NCI-H1694 (cell line): ENCODE measurements around the gene SMYD3.

Experiments
- DNase-seq: peaks from one replicate; lab custom pipeline; 2025; lab: John Stamatoyannopoulos, UW

SMYD3 gene

DNA sequence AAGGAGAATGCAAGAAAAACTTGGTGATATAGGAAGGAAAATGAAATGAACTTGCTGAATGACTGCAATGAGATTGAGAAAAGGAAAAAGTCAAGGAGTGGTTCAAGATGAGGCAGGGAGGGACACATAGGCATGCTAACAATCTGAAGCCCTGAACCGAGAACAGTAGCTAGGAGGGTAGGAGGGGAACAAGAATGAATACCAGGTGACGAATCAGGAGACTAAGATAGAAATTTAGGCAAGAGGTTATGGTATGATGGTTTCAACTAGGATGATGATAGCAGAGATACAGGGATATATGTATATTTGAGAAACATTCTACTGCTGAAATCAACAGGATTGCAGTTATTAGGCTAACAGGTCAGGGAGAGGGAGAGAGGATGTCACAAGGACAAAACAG, 44.1 kb downstream of the SMYD3 start:
- DNase-seq: no peak

DNA sequence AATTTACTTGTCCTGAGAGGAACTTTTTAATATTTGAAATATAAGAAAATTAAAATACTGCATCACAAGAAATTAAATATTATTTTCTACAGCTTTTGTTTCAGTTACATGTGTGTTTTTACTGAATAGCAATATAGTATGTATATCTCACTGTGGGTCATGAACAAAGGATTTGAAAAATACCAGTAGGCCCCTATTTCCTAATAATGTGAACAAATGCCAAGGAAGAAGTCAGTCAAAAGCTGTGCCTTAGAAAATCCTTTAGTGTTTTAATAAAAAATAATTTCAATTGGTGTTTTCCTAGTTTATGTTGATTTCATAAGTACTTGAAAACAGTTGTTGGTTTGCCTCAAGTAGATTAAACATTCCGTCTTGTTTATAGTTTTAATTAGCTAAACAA, 46.7 kb downstream of the SMYD3 start:
- DNase-seq: no peak

DNA sequence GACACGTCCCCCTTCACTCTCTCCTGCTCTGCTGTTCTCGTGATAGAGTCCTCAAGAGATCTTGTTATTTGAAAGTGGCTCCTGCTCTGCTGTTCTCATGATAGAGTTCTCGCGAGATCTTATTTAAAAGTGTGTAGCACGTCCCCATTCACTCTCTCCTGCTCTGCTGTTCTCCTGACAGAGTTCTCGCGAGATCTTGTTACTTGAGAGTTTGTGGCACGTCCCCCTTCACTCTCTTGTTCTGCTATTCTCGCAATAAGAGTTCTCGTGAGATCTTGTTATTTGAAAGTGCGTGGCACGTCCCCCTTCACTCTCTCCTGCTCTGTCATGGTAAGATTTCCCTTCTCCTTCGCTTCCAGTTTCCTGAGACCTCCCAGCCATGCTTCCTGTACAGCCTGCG, 47.9 kb downstream of the SMYD3 start:
- DNase-seq: no peak

DNA sequence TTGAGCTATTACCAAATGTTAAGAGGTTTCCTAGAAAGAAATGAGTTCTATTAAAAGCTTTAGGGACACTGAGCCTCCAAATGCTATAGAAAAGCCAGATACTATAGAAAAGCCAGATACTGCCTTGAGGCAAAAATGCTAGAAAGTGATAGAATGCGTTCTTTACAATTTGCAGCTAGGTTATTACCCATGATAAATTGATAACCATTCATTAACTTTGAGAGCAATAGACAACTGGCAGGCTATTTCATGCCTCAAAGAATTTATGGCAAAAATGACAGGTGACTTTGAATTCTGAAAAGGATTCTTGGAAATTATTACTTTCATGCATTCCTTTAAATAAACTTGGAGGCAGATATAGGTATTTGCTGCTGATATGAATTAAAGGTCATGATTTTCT, 51.6 kb downstream of the SMYD3 start:
- DNase-seq: no peak

DNA sequence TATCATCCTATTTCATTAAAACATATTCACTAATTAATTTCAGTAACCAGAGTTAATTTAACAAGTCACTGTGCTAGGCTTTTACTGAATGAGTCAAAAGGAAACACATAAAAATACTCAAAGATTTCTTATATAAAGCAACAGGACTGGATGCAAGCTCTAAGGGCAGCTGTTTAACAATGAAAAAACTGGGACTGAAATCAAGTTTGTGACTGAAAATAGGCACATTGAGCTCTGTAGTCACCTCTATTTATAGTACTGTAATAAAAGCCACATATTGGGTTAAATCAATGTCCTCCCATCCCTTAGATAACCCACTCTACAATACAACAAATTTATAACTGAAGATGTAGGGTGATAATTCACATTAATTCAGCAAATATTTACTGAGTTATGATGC, 52.4 kb downstream of the SMYD3 start:
- DNase-seq: peak; percentile 29

DNA sequence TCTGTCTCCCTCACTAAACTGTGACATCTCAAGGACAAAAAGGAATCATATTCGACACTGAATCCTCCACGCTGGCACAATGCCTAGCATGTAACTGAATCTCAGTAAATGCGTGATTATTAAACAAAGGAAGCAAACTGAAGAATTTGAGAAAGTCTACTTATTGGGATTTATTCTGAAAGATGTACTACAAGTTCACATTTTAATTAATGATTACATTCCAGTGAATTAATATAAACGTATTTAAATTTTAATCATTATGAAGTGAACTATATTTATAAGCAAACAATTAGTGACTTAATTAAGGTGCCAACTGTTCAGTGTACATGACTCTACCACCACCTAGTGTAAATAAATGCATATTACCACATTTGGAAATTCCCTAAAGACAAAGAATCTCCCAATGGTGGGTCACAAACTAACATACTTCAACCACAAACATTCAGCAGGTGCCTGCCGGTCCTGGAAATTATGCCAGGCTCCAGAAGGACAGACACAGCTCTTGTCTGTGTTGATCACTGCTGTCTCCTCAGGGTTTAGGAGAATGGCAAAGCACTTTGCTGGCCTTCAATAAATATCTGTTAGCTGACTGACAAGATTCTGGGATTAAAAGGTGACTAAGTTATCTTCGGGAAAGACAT, 56.3 kb downstream of the SMYD3 start:
- peak; percentile 74 for DNase-seq

DNA sequence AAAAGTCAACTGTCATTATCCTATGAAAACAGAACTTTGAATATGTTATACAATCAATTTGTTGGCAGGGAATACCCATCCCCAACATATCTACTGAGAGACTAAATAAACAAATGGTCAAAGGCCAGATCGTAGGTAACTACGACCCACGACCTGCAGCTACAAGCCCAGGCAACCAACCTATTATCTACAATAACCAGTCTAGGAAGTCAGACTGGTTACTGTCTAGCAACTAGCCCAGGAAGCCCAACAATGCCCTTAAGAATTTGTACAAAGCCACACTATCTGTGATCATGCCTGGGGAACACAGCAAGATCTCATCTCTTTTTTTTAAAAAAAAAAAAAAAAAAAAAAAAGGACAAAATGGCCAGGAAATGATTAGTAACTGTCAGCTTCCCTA, 58.7 kb downstream of the SMYD3 start:
- DNase-seq: no peak

DNA sequence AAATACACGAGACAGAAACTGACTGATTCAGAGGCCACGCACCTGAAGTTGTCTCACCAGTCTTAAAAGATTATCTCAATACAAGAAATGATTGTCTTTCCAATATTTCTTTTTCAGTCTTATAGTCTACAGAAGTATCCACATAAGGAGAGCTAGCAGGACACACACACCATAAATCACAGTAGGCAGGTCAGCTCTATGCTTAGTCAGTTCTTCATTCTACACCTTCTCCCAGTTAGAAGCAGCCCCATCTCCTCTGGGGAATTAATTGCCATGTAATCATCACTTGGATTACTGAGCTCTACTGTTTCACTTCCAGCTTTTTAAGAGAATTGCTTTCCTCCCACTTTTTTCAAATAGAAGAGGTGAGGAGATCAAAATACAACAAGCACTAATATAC, 59.6 kb downstream of the SMYD3 start:
- DNase-seq: no peak

DNA sequence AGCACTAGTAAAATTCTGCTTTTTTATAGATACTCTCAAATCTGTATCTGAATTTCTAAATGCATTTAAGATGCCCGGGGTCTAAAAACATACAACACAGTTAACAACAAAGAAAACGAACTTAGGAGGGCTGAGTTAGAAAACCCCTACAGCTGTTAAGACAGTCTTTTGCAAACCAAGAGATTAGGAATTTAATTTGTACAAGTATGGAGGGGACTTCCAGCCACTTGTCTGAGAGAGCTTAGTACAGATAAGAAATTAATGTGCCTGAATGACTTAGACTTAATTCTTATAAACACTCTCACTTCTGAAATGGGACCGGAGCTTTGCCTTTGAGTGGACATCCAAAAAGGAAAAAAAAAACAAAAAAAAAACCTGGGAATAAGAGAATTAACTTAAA, 61.6 kb downstream of the SMYD3 start:
- DNase-seq: no peak

DNA sequence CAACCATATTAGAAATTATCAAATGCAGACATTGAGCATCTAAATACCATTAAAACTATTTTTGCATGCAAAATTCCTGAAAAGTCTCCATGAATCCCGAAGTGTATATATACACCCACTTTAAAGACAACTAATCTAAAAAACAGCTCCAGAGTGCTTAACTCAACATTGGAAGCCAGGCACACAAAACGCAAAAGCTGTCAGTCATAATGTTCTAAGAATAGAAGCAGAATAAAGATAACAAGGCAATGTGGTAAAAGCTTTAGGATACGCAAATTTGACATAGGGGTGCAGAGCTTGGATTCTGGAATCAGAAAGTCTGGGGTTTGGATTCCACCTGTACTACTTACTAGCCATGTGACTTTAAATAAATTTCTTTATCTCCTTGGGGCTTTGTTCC, 62.5 kb downstream of the SMYD3 start:
- DNase-seq: no peak

DNA sequence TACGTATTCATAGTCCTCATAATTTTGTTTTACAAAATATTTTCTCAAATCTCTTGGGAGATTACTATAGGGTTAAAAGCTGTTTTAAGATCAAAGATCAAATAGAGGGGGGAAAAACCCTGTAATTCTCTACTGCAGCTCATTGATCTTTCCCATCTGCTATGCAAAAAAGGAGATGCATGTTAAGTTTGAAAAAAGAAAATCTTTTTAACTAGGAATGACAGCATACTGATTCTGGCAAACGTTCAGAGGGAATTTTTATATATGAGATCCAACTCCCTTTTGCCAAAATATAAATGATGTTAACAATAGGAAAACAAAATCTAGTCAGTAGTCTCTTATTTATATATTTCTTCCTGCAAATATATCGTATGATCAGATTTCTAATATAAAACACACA, 69.1 kb downstream of the SMYD3 start:
- no peak for DNase-seq

DNA sequence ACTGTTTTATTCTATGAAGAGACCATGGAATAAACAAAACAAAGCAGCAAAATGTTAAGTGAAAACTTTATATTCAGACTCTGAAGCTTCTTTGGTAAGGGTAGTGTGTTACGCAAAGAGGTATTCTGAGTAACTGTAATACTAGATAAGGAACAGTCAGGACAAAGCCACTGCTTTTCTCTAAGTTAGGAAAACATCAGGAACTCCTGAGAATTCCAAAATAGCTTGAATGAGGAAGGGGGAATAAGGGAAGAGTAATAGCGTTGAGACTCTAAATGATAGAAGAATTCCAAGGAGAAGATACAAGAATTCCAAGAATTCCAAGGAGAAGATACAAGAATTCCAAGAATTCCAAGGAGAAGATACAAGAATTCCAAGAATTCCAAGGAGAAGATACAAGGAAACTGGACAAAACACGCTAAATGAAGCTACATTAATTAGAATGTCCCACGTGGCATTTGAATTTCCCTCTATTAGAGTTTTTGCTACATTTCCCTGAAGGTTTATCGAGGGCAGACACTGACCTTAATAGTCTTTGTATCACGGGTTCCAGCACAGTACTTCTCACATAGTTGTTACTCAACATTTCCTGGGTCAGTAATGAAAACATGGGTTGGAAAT, 71.5 kb downstream of the SMYD3 start:
- no peak for DNase-seq

DNA sequence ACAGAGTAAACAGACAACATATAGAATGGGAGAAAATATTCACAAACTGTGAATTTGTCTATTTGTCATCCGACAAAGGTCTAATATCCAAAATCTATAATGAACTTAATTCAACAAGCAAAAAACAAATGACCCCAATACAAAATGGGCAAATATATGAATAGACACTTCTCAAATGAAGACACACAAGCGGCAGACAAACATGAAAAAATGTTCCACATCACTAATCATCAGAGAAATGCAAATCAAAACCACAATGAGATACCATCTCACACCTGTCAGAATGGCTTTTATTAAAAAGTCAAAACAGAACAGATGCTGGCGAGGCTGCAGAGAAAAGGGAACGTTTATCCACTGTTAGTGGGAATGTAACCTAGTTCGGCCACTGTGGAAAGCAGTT, 72.7 kb downstream of the SMYD3 start:
- no peak for DNase-seq

DNA sequence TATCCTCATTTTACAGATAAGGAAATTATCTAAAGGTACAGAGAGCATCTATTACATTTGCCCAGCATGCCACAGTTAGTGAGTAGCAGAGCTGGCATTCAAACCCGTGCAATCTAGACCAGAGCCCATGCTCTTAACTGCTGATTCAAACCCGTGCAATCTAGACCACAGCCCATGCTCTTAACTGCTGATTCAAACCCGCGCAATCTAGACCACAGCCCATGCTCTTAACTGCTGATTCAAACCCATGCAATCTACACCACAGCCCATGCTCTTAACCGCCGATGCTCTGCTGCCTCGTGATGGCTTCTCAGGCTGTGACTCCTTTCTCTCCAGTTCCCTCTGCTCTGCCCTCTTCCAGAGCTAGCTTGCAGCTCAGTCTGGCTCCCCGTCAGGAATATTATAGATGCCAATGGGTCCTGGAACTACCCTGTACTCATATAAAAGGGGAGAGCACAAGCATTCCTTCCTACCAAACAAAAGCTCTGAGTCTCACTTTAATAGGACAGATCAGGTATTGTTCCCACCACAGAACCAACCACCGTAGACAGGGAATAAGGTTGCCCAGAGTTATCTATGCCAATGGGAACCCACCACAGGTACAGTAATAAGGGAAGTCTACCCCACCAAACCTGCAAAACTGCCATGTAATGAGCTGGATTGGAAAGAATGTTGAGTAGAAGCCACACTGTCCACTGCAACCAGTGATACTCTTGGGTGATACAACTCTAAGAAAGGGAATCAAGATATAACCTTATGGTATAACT, 78.4 kb downstream of the SMYD3 start:
- DNase-seq: no peak

DNA sequence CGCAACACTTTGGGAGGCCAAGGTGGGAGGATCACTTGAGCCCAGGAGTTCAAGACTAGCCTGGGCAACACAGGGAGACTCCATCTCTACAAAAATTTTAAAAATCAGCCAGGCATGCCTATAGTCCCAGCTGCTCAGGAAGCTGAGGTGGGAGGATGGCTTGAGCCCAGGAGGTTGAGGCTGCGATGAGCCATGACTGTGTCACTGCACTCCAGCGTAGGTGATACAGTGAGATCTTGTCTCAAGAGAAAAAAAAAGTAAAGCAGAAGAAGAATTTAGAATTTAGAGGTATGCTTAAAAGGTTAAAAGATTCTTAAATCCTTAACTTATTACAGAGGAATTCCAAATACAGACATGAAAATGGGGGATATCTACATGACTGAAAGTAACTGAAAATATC, 79.5 kb downstream of the SMYD3 start:
- no peak for DNase-seq

DNA sequence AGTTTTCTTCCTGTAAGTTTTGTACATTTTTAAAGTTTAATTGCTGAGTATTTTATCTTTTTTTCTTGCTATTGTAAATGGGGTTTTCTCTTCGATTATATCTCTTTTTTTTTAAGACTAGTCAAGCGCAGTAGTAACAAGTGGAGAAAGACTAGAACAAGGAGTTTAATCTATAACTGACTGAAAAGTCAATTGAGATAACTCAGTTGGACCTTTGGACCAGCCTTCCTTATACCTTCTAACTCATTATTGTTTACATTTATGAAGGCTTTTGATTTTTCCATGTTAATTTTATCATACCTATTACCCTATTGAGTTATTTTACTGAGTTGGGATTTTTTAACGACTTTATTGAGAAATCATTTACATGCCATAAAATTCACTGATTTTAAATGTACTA, 81.2 kb downstream of the SMYD3 start:
- DNase-seq: no peak

DNA sequence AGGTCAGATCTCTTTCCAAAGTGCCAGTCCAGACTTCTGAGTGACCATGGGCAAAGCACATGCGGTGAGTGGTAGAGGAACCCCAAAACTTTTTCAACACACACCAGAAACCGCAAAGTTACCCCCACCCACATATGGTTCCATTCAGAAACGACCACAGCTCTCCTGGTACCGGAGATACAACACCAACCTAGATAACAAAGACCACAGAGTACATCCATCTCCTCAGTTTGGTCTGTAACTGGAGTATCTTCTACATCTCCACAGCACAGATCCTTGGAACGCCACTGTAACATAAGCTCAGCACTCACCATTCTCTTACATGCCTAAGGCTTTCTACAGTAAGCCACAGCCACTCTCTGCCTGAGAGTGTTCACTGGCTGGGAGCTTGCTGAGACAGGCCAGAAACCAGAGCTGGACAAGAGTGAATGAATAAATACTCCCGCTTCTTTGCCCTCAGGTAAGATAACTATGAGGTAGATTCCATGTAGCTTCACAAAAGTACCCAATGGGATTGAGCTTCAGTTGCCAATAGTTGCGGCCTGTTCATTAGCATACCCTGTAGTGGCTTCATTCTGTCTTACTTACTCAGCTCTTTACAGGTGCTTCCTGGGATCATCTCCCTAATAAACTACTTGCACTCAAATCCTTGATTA, 81.8 kb downstream of the SMYD3 start:
- DNase-seq: no peak

DNA sequence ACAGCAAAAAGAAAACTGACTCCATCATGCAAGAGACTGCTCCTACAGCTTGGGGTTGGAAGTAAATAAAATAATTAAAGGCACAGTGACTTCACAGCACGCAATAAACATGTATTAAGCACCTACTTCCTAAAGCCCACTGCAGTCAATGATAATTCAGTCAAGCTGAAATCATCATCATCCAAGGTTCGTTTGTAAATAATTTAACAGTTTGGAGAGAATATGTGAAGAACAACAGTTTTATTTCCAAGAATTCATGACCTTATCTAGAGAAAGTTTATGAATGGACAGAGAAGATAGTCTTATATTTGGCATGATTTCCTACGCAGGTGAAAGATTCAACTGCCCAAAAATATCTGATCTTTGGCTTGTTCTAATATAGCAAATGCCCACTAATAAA, 86.8 kb downstream of the SMYD3 start:
- no peak for DNase-seq

DNA sequence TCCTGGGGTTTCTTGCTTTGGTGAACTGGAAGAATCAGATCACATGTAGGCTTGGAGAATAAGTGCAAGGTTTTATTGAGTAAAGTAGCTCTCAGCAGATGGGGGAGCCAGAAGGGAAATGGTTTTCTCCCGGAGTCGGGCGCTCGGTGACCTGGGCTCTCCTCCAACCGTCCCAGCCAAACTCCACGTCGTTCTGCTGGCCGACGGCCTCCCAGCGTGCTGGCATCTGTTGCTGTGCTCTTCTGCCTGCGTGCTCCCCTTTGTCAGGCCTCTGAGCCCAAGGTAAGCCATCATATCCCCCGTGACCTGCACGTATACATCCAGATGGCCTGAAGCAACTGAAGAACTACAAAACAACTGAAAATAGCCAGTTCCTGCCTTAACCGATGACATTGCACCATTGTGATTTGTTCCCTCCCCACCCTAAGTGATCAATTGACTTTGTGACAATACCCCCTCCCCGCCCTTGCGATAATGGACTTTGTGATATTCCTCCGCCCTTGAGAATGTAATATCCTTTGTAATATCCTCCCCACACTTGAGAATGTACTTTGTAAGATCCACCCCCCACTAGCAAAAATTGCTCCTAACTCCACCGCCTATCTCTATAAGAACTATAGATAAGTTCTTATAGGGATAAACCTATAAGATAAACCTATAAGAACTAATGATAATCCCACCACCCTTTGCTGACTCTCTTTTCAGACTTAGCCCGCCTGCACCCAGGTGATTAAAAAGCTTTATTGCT, 88.3 kb downstream of the SMYD3 start:
- peak; percentile 97 for DNase-seq

DNA sequence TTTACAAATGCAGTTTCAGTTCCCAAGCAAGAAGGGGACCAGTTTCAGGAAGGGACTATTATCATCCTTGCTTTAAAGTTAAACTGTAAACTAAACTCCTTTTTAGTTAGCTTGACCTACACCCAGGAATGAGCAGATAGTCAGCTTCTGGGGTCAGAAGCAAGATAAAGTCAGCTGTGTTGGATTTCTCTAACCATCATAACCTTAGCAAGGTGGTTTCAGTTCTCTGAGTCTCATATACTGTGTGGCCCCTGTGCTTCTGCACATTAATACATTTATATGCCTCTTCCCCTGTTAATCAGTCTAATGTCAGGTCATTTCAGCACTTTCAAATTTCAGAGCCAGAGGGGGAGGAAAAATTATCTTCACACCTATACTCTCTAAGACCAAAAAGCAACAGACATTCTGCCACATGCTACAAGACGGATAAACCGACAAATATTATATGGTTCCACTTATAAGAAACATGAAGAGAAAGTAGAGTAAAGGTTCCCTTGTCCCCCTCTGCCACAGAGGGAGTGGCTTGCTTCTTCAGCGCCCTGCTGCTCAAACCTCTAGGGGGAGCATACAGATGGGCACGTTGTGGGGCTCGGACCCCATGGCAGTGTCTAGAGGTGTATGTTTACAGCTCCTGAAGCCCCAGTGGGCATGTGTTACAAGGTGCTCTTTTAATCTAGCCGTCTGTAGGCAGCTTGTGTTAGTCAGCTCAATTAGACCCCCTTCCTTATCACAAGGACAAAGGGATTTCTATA, 89.1 kb downstream of the SMYD3 start:
- DNase-seq: peak; percentile 97

DNA sequence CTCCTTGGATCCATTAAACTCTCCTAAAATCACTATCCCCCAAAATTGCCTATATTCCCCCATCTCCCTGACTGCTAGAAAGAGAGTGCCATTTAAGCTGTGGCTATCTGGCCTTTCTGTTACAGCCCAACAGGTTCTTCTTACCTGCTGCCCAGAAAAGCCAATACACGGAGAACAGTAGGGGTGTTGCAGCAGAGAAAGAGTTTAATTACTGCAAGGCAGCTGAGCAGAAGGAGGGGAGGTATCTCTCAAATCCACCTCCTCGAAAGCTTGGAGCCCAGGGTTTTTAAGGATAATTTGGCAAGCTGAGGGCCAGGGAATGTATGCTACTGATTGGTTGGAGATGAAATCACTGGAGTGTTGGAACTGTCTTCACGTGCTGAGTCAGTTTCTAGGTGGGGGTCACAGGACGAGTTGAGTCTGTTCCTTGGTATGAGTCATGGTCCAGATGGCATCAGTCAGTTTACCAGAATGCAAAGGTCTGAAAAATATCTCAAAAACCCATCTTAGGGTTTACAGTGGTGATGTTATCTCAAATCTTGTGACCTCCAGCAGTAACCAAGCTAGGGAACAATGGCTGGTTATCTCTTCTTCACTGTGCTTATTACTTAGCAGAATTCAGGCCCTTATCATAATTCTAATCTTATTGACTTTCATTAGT, 89.8 kb downstream of the SMYD3 start:
- peak; percentile 58 for DNase-seq
